PC-3 (cell line): ENCODE data around the gene BICDL2. TPM values are rescaled to one million over a fixed set of nuclear protein-coding genes. Genes with fewer than 3 reads are reported as not detected.

Experiments
- ATAC-seq: fragments of 200-7000 bp; cut with Tn5 transposase; 2 replicates; pipeline ENCODE4 v1.9.1; 2020; ENCODE audit warnings: mild to moderate bottlenecking, moderate library complexity
- BruUV-seq: library from RNA; stranded (reverse); fragments of 400-500 nt; replicated peaks from 2 replicates; lab custom pipeline; 2021; lab: Mats Ljungman, UMichigan
- CTCF ChIA-PET: fragments of 300-600 bp; sonication (Branson Sonifier 250); formaldehyde crosslinking; loops from one replicate; lab custom pipeline; 2022; ENCODE audit warnings: antibody characterized with exemption; lab: Charles Lee
- POLR2A ChIA-PET: fragments of 300-600 bp; sonication (Branson Sonifier 250); formaldehyde crosslinking; loops from one replicate; lab custom pipeline; 2022; ENCODE audit warnings: antibody characterized with exemption; ENCODE audit not compliant: unreplicated experiment; lab: Charles Lee
- DNase-seq: peaks from one replicate; pipeline ENCODE4 v3.0.0-alpha.2; 2015
- H2AFZ ChIP-seq: fragments of 300-600 bp; sonication (generic); 2 replicates; pipeline ENCODE4 v1.6.0; 2016; ENCODE audit warnings: antibody characterized with exemption, low read length
- H3F3A ChIP-seq: fragments of 300-600 bp; sonication (generic); one replicate; pipeline ENCODE4 v1.6.0; 2017; ENCODE audit warnings: antibody characterized with exemption, low read length, control low read depth, mild to moderate bottlenecking; ENCODE audit not compliant: unreplicated experiment
- H3K27ac ChIP-seq: fragments of 300-600 bp; sonication (generic); 2 replicates; pipeline ENCODE4 v1.5.1; 2016; ENCODE audit warnings: mild to moderate bottlenecking, low read length
- H3K27me3 ChIP-seq: fragments of 300-600 bp; sonication (generic); 2 replicates; pipeline ENCODE4 v1.6.1; 2016; ENCODE audit warnings: low read length, mixed read lengths
- H3K36me3 ChIP-seq: fragments of 300-600 bp; sonication (generic); 2 replicates; pipeline ENCODE4 v1.6.1; 2016; ENCODE audit warnings: low read depth, mixed run types, low read length, mixed read lengths
- H3K4me1 ChIP-seq: fragments of 300-600 bp; sonication (generic); 2 replicates; pipeline ENCODE4 v1.5.1; 2016; ENCODE audit warnings: low read length; ENCODE audit not compliant: insufficient read depth
- H3K4me2 ChIP-seq: fragments of 300-600 bp; sonication (generic); 2 replicates; pipeline ENCODE4 v1.6.0; 2016; ENCODE audit warnings: low read length
- H3K4me3 ChIP-seq: fragments of 300-600 bp; sonication (generic); 2 replicates; pipeline ENCODE4 v1.5.1; 2016; ENCODE audit warnings: mild to moderate bottlenecking, low read length, mixed read lengths
- H3K79me2 ChIP-seq: fragments of 300-600 bp; sonication (generic); 2 replicates; pipeline ENCODE4 v1.6.1; 2017; ENCODE audit warnings: low read length, mixed read lengths
- H3K9ac ChIP-seq: fragments of 300-600 bp; sonication (generic); 2 replicates; pipeline ENCODE4 v1.6.0; 2016; ENCODE audit warnings: mild to moderate bottlenecking, low read length
- H3K9me2 ChIP-seq: fragments of 300-600 bp; sonication (generic); replicated peaks from 2 replicates; pipeline ENCODE4 v1.6.1; 2016; ENCODE audit warnings: mixed run types, low read length, mixed read lengths
- H3K9me3 ChIP-seq: fragments of 300-600 bp; sonication (generic); 2 replicates; pipeline ENCODE4 v1.6.1; 2016; ENCODE audit warnings: low read length, mixed read lengths
- H4K20me1 ChIP-seq: fragments of 300-600 bp; sonication (generic); 2 replicates; pipeline ENCODE4 v1.6.1; 2016; ENCODE audit warnings: low read length, mixed read lengths
- EZH2 ChIP-seq: fragments of 300-600 bp; sonication (generic); IDR thresholded peaks from one replicate; pipeline ENCODE4 v1.6.1; 2017; ENCODE audit warnings: antibody characterized with exemption, mild to moderate bottlenecking, low read length; ENCODE audit not compliant: unreplicated experiment
- EZH2phosphoT487 ChIP-seq: fragments of 300-600 bp; sonication (generic); IDR thresholded peaks from 2 replicates; pipeline ENCODE4 v1.6.1; 2018; ENCODE audit warnings: mild to moderate bottlenecking, antibody characterized with exemption, low read length, borderline replicate concordance
- intact Hi-C: fragments of 100-400 bp; cut with micrococcal nuclease; formaldehyde crosslinking; loops from 2 replicates; pipeline ENCODE4 v1.9.0; 2023
- total RNA-seq: library from RNA; depleted of rRNA; stranded (reverse); fragments of >200 nt; gene quantifications from 2 replicates; pipeline ENCODE4 v1.2.3, GENCODE V29; 2014
- TF ChIP-seq, protein P1 (sequence below): fragments of 300-600 bp; sonication (generic); conservative IDR thresholded peaks from 2 replicates; pipeline ENCODE4 v1.5.1; 2017; ENCODE audit warnings: antibody characterized with exemption, low read depth, mild to moderate bottlenecking, low read length

Gene BICDL2
- total RNA-seq, 1 experiment from 2014 or later, result 16.3 TPM

DNA sequence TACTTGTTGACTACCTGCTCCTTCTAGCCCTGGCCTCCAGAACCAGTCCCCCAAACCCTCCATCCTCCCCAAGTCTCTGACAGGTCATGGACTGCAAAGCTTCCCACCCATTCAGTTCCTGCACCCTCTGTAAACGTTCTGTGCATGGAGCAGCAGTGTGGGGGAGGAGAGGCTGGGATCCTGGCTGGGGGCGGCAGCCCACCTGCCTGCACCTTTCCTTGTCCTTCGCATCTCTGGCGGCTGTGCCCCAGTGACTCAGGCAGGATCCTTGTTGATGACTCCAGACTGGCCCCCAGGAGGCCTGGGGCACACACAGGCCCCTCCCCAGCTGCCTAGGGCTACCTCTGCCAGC, 54.9 kb downstream of the BICDL2 start:
- no peak overlapping the region for H3K4me3 ChIP-seq
- no peak overlapping the region for H3K4me2 ChIP-seq
- POLR2A ChIA-PET, result no interaction called here
- H3K27ac ChIP-seq, result no peak overlapping the region
- no peak for TF ChIP-seq EZH2phosphoT487
- TF ChIP-seq, protein P1, sequence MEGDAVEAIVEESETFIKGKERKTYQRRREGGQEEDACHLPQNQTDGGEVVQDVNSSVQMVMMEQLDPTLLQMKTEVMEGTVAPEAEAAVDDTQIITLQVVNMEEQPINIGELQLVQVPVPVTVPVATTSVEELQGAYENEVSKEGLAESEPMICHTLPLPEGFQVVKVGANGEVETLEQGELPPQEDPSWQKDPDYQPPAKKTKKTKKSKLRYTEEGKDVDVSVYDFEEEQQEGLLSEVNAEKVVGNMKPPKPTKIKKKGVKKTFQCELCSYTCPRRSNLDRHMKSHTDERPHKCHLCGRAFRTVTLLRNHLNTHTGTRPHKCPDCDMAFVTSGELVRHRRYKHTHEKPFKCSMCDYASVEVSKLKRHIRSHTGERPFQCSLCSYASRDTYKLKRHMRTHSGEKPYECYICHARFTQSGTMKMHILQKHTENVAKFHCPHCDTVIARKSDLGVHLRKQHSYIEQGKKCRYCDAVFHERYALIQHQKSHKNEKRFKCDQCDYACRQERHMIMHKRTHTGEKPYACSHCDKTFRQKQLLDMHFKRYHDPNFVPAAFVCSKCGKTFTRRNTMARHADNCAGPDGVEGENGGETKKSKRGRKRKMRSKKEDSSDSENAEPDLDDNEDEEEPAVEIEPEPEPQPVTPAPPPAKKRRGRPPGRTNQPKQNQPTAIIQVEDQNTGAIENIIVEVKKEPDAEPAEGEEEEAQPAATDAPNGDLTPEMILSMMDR, result no peak
- no peak for TF ChIP-seq EZH2
- H3K9me2 ChIP-seq, result no peaks in the 10 kb centered on the region
- peaks cover 19% of the 10 kb centered on the region for H3K4me1 ChIP-seq
- DNase-seq (no peak), ATAC-seq (no peak)
- H3K9me3 ChIP-seq, result no peaks in the 10 kb centered on the region
- H3K9ac ChIP-seq, result no peak overlapping the region
- H3K27me3 ChIP-seq, result no peaks in the 10 kb centered on the region
- BruUV-seq, result no TSS peak
- H3F3A ChIP-seq, result no peaks in the 10 kb centered on the region
- intact Hi-C loops, result no loop called here
- peaks cover 30% of the 10 kb centered on the region for H3K79me2 ChIP-seq
- CTCF ChIA-PET, result no interaction called here
- H3K36me3 ChIP-seq, result no peaks in the 10 kb centered on the region
- no peaks in the 10 kb centered on the region for H4K20me1 ChIP-seq
- no peak overlapping the region for H2AFZ ChIP-seq

GRCh38 chr16:2981177-2981898, 55.4 kb downstream of the BICDL2 start:
- Histone ChIP-seq H3K79me2 (peaks cover 34% of the 10 kb centered on the region), H3K4me2 (peak overlapping the region; percentile 98), H3K36me3 (no peaks in the 10 kb centered on the region), H3K27ac (no peak overlapping the region), H3K9me2 (no peaks in the 10 kb centered on the region), H2AFZ (no peak overlapping the region), H3K27me3 (no peaks in the 10 kb centered on the region), H3K9ac (peak overlapping the region; percentile 98), H3K9me3 (no peaks in the 10 kb centered on the region), H4K20me1 (no peaks in the 10 kb centered on the region), H3K4me1 (peaks cover 19% of the 10 kb centered on the region), H3K4me3 (no peak overlapping the region; the same call in 1 of the 2 replicates), H3F3A (no peaks in the 10 kb centered on the region)
- no peak for TF ChIP-seq EZH2phosphoT487
- no peak for TF ChIP-seq EZH2
- TF ChIP-seq, protein P1, result no peak
- intact Hi-C loops, result no loop called here
- ChIA-PET CTCF (no interaction called here), POLR2A (no interaction called here)
- no peak for DNase-seq
- BruUV-seq, result no TSS peak
- no peak for ATAC-seq
